Hypothalamus (tissue), 51 donors: ENCODE results near the gene ARHGAP4.

Source experiments
- DNase-seq, 51 donors: peaks; one replicate each; lab custom pipeline; 2025; lab: John Stamatoyannopoulos, UW

Gene ARHGAP4

DNA sequence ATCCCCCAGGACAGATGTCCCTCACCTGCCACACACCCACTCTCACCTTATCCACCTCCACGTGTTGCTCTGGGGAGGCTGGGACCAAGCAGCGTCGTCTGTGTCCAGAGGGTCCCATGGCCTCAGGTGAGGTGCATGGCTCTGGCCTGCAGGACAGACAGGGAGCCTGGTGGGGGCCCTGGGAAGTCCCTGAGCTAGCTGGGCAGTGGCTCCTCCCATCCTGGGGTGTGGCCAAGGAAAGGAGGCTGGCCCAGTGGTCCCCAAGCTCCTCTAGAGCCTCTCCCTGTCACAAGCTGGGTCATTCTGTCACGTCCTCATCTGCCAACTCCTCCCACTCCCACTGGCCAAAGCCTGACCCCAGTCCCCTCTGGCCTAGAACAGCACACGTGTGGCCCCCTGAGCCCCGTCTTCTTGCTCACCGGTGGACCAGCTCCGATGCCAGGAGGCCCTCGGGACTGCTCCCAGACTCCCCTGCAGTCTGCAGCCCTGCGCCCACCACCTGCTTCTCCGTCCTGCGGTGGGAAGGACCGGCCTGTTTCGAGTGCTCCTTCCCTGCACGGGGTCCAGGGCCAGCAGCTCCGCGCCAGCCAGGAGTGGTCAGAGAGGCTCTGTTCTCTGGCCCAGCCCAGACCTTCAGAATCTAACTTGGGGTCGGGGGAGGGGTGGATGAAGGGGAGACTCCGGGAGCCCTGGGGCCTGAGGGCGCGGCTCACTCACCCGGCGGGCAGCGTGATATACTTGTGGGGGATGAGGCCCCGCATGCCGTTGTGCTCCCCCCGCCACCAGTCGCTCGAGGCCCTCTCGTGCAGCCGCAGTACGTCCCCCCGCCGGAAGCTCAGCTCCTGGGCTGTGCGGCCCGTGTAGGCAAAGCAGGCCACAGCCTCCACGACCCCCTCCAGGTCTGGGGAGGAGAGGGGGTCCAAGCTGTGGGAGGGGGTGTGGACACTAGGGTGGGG, 16.8 kb downstream of the ARHGAP4 start:
- DNase-seq: no peak

DNA sequence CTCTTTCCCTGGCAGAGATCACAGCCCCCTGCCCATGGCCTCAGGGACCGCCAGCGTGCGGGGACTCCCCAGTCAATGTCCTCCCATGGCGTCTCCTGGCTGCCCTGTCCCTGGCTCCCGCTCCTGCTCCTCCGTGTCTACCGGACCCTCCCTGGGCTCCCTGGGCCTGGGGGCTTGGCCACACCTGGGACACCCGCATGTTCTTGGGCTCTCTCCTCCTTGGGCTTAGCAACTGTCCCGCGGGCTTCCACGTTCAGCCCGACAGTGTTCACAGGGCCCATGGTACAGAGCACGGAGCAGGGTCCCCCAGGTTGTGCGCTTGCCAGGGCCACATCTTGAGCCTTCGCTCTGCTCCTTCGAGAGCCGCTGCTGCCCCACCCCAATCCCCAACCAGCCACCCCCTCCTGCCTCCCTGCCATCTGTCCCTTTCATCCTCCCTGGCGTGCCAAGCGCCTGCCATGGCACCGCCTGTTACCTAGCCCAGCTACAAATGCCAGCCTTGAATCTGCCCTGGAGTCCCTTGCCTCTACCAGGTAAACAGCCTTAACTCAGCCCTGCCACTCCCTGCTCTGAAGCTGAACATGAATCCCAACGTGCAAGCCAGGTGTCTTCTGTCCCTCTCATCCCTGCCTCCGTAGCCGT, 17.7 kb downstream of the ARHGAP4 start:
- no peak for DNase-seq

GRCh38 chrX:153907456-153907855, 18.6 kb downstream of the ARHGAP4 start:
- DNase-seq: no peak

DNA sequence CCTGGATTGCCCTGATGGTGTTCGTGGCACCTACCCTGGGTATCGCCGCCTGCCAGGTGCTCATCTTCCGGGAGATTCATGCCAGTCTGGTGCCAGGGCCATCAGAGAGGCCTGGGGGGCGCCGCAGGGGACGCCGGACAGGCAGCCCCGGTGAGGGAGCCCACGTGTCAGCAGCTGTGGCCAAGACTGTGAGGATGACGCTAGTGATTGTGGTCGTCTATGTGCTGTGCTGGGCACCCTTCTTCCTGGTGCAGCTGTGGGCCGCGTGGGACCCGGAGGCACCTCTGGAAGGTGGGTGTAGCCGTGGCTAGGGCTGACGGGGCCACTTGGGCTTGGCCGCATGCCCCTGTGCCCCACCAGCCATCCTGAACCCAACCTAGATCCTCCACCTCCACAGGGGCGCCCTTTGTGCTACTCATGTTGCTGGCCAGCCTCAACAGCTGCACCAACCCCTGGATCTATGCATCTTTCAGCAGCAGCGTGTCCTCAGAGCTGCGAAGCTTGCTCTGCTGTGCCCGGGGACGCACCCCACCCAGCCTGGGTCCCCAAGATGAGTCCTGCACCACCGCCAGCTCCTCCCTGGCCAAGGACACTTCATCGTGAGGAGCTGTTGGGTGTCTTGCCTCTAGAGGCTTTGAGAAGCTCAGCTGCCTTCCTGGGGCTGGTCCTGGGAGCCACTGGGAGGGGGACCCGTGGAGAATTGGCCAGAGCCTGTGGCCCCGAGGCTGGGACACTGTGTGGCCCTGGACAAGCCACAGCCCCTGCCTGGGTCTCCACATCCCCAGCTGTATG, 19.7 kb downstream of the ARHGAP4 start:
- no peak for DNase-seq

- no peak for DNase-seq
Measured at GRCh38 chrX:153905481-153906095, 20.5 kb downstream of the ARHGAP4 start.

- DNase-seq: no peak
Measured at GRCh38 chrX:153903991-153904957, 21.8 kb downstream of the ARHGAP4 start, which contains the start of gene AVPR2. TSS of gene AVPR2 (plus strand) at chrX:153904673. CDS start at chrX:153905146, 473 bp downstream.

DNA sequence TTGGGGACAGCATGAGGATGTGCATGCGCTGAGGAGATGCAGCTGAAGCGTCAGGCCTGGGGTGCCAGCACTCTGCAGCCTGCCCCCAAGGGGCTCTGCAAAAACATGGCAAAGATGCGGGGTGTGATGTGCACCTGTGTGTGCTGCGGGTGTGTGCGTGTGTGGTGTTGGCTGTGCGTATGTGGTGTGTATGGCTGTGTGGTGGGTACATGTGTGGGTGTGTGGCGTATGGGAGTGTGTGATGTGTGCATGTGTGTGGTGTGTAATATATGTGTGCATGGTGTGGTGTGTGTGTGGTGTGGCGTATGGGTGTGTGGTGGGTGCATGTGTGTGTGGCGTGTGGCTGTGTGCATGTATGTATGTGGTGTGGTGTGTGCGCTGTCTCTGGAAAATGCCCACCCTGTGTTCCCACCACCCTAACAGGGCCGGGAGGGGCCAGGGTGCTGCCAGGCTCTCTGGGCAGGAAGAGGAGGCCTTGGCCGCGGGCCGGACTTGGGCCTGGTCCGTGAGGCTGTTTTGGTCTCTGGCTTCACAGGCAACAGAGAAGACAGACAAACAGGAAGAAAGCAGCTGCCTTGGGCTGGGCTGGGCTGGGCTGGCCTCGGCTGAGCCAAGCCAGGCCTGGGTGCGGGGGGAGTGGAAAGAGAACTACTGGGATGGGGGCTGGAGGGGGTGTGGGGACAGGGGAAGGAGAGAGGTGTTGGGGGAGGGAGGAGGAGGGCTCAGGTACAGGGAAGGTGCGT, 22.7 kb downstream of the ARHGAP4 start:
- DNase-seq: no peak

- no peak for DNase-seq
Measured at GRCh38 chrX:153902385-153902784, 23.7 kb downstream of the ARHGAP4 start.

DNA sequence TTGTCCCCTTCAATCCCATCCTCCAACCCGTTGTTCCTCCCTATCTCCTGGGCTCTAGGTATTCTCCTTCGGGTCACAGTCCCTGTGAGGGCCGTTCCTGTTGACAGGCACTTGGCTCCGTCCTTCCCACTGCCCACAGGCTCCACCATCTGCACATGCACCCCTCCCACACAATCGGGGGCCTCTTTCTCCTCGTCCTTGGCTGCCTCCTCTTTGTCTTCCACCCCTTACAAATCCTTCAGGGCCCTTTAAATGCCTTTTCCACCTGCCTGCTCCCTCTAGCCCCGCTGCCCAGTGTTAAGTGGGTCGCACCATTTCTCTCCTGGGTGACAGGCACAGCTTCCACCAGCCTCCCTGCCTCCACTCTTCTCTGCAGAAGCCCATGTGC, 24.3 kb downstream of the ARHGAP4 start:
- DNase-seq: no peak

DNA sequence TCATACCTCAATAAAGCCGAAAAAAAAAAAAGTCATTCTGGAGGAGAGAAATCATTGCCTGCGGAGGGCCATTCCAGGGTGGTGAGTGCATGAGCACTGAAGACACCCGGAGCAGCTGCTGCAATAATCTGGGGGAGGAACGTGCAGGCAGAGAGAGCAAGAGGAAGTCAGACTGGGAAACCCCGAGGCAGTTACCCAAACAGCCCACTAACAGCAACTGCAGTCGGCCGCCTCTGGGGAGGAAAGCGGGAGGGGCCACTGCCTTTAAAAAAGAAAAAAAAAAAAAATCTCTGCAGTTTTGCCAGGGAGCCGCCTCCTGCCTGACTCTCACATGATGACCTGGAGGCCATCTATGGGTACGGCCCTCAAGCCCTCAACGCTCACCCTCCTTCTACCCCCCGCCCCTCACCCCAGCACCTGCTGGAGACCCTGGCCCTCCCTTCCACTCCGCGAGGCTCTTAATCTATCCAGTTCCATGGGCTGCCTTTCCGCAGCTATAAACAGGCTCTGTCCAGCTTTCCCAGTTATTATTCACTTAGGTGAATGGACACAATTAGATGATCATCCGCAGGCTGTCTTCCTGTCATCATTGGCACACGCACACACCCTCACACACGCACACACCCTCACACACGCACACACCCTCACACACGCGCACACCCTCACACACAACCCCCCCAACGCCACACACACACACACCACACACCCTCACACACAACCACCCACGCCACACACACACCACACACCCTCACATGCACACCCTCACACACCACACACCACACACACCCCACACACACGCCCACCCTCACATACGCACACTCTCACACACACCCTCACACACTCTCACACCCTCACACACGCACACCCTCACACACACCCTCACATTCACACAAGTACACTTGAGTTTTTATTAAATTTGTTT, 25.0 kb downstream of the ARHGAP4 start:
- DNase-seq: peak in 1 of 51 donors; percentile 16

DNA sequence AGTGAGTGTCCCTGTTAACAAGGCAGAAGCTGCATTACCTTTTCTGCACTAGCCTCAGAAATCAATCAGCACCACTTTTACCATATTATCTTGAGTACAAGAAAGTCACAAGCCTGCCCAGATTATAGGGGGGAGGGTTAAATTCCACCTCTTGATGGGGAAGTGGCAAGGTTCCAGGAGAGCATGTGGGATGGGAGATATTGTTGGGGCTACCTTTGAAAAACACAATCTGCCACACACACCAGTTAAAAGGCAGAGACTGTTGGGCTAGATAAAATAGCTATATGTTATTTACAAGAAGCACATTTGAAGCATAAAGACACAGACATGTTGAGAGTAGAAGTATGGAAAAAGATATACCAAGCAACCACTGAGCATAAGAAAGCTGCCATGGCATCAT, 28.2 kb downstream of the ARHGAP4 start:
- DNase-seq: no peak

DNA sequence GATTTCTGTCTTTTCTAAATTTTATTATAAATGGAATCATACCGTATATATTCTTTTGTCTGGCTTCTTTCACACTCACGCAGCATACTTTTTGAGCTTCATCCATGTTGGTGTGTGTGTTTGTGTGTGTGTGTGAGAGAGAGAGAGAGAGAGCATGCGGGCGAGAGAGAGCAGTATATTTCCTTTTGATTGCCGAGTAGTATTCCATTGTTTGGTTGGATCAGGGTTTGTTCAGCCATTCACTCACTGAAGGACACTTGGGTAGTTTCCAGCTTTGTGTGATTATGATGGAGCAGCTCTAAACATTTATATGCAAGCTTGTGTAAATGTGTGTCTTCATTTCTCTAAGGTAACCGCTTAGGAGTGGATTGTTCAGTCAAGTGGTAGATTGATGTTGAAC, 36.9 kb downstream of the ARHGAP4 start:
- no peak for DNase-seq

DNA sequence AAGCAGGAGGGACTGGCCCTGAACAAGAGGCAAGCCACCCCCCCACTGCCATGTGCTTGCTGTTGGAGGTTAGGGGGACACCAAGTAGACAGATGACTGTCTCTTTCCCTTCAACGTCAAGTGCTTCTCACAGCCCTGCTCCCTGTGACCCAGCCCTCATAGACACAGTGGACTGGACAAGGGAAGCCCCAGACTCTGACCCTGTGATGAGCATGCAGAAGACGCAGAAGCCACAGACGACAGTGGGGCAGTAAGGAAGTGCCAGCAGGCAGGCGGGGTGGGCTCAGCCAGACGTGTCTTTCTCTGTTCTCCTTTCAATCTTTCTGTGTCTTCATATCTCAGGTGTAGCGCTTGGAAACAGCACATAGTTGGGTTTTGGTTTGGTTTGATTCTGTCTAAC, 37.7 kb downstream of the ARHGAP4 start:
- DNase-seq: no peak

DNA sequence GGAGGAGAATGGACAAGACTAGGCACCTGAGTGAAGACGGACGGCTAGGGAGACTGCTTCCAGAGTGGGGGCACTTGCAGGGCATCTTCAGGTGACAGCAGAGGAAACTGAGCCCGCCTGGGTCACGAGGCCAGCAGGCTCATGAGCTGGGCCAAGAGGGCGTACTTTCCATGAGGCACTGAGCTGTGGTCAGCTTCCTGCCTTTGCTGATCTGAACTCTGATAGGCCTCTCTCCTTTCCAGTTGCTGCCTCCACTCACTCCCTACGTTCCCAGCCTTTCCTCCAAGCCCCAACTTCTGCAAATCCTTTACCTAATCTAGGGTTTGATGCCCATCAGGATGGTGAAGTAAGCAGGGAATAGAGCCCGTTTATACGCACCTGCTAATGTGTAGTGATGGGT, 38.7 kb downstream of the ARHGAP4 start:
- DNase-seq: no peak

DNA sequence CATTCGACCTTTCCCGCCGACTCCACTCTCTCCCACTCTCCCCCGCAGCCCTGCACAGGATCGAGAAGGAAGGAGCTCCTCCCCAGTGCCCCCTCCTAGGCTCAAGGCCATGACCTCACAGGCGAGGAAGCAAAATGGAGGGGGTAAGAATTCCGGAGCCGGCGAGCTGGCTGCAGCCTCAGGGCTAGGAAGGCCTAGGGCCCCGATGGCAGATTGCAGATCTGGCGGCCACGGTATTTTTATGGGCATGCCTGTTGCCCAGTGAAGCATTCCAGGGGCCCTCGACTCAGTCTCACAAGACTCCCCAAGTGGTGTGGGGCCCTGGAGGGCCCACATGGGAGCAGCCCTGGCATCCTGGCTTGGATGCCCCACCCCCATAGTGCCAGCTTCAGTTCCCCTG, 39.1 kb downstream of the ARHGAP4 start:
- no peak for DNase-seq

GRCh38 chrX:153885968-153886903, 39.8 kb downstream of the ARHGAP4 start, which contains the start of gene L1CAM:
TSS of gene L1CAM (minus strand) at chrX:153886173. CDS start at chrX:153875836, 10,337 bp downstream.
- no peak for DNase-seq
